Smooth muscle cell (in vitro differentiated cells): ENCODE data around the gene SMARCB1. TPM values are rescaled to one million over a fixed set of nuclear protein-coding genes. Genes with fewer than 3 reads are reported as not detected.
"Not testable (repeated sequence)": the region's sequence is repeated elsewhere in the genome, so short reads cannot be mapped to it uniquely, and the experiment has no call there.

ENCODE experiments used
- DNase-seq: peaks from one replicate; lab custom pipeline; 2025; ENCODE audit not compliant: unreplicated experiment; lab: John Stamatoyannopoulos, UW
- H2AFZ ChIP-seq: fragments of 200-600 bp; sonication (generic); 2 replicates; pipeline ENCODE4 v1.6.0; 2016; ENCODE audit warnings: antibody characterized with exemption, low read depth, mild to moderate bottlenecking
- H3F3A ChIP-seq: fragments of 200-600 bp; sonication (generic); 2 replicates; pipeline ENCODE4 v1.6.0; 2017; ENCODE audit warnings: antibody characterized with exemption, low read depth
- H3K27ac ChIP-seq: fragments of 200-600 bp; sonication (generic); 2 replicates; pipeline ENCODE4 v1.5.1; 2016; ENCODE audit warnings: low read depth, mild to moderate bottlenecking
- H3K27me3 ChIP-seq: fragments of 200-600 bp; sonication (generic); 2 replicates; pipeline ENCODE4 v1.6.1; 2016; ENCODE audit warnings: low read depth, mild to moderate bottlenecking
- H3K36me3 ChIP-seq: fragments of 200-600 bp; sonication (generic); 2 replicates; pipeline ENCODE4 v1.5.1; 2016; ENCODE audit warnings: low read depth
- H3K4me1 ChIP-seq: fragments of 200-600 bp; sonication (generic); 2 replicates; pipeline ENCODE4 v1.5.1; 2016; ENCODE audit warnings: low read depth
- H3K4me2 ChIP-seq: fragments of 200-600 bp; sonication (generic); 2 replicates; pipeline ENCODE4 v1.6.0; 2016; ENCODE audit warnings: mild to moderate bottlenecking
- H3K4me3 ChIP-seq: fragments of 200-600 bp; sonication (generic); 2 replicates; pipeline ENCODE4 v1.5.1; 2016; ENCODE audit warnings: mild to moderate bottlenecking
- H3K79me2 ChIP-seq: fragments of 200-600 bp; sonication (generic); 2 replicates; pipeline ENCODE4 v1.6.0; 2016; ENCODE audit warnings: low read depth, mild to moderate bottlenecking
- H3K9ac ChIP-seq: fragments of 200-600 bp; sonication (generic); 2 replicates; pipeline ENCODE4 v1.6.0; 2016; ENCODE audit warnings: low read depth
- H3K9me3 ChIP-seq: fragments of 200-600 bp; sonication (generic); replicated peaks from 2 replicates; pipeline ENCODE4 v1.5.1; 2016; ENCODE audit warnings: low read depth
- H4K20me1 ChIP-seq: fragments of 200-600 bp; sonication (generic); 2 replicates; pipeline ENCODE4 v1.6.0; 2016; ENCODE audit warnings: low read depth
- CTCF ChIP-seq: fragments of 200-600 bp; sonication (generic); IDR thresholded peaks from 2 replicates; pipeline ENCODE4 v1.5.1; 2017; ENCODE audit warnings: borderline replicate concordance, mild to moderate bottlenecking, antibody characterized with exemption; ENCODE audit not compliant: insufficient read depth, poor library complexity, severe bottlenecking
- WGBS: methylation state at CpG from one replicate; pipeline ENCODE4 v1.1.7; 2016; ENCODE audit warnings: low lambda C conversion rate; 5-methylcytosine and 5-hydroxymethylcytosine counted together
- polyA plus RNA-seq: library from polyadenylated mRNA; unstranded; fragments of >200 nt; fragmentation: Nextera tagmentation; extraction: Ambion mirVana; gene quantifications from 2 replicates; pipeline ENCODE4 v1.2.1, GENCODE V29; 2016
- total RNA-seq: library from RNA; depleted of rRNA; stranded (reverse); fragments of >200 nt; gene quantifications from 2 replicates; pipeline ENCODE4 v1.2.3, GENCODE V29; 2014

SMARCB1 gene
- total and polyA plus RNA-seq, 2 experiments from 2014 or later: 65.8 to 124 TPM

- Histone ChIP-seq H3F3A (peaks cover 4% of the 10 kb centered on the region), H3K9me3 (no peaks in the 10 kb centered on the region), H3K27ac (no peak overlapping the region), H4K20me1 (no peaks in the 10 kb centered on the region), H3K79me2 (no peaks in the 10 kb centered on the region), H3K9ac (no peak overlapping the region), H3K36me3 (no peaks in the 10 kb centered on the region), H3K4me2 (no peak overlapping the region), H3K27me3 (no peaks in the 10 kb centered on the region), H3K4me1 (peaks cover 7% of the 10 kb centered on the region), H3K4me3 (no peak overlapping the region), H2AFZ (no peak overlapping the region)
- no peak for DNase-seq
- 98% methylated on average over 4 of the region's 4 CpGs for WGBS
- no peak for TF ChIP-seq CTCF
These were observed 72.4 kb downstream of the SMARCB1 start for GRCh38 chr22:23859201-23859600.

DNA sequence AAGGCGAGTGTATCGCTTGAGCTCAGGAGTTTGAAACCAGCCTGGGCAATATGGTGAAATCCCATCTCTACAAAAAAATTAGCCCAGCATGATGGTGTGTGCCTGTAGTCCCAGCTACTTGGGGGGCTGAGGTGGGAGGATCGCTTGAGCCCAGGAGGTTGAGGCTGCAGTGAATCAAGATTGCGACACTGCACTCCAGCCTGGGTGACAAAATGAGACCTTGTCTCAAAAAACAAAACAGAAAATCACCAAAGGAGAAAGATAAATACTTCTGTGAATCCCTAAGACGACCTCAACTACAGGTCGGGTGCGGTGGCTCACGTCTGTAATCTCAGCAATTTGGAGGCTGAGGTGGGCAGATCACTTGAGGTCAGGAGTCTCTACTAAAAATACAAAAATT is 73.4 kb downstream of the SMARCB1 start:
- not testable (repeated sequence) for H3K4me2 ChIP-seq, H3K4me1 ChIP-seq, H3K79me2 ChIP-seq, H3K9ac ChIP-seq, H2AFZ ChIP-seq, H4K20me1 ChIP-seq, H3K9me3 ChIP-seq, H3K36me3 ChIP-seq, H3F3A ChIP-seq, DNase-seq, H3K4me3 ChIP-seq, H3K27ac ChIP-seq, H3K27me3 ChIP-seq
- WGBS: 88% methylated on average over 8 of the region's 8 CpGs

- no peak overlapping the region for H3K4me2 ChIP-seq
- no peaks in the 10 kb centered on the region for H3K79me2 ChIP-seq
- no peaks in the 10 kb centered on the region for H4K20me1 ChIP-seq
- H3K9me3 ChIP-seq: no peaks in the 10 kb centered on the region
- H3K36me3 ChIP-seq: no peaks in the 10 kb centered on the region
- no peak for DNase-seq
- H3K9ac ChIP-seq: no peak overlapping the region
- H3K4me3 ChIP-seq: no peak overlapping the region
- no peaks in the 10 kb centered on the region for H3F3A ChIP-seq
- H3K4me1 ChIP-seq: peaks cover 7% of the 10 kb centered on the region
- TF ChIP-seq CTCF: peak; percentile 23
- WGBS: 91% methylated on average over 3 of the region's 3 CpGs
- H2AFZ ChIP-seq: no peak overlapping the region
- no peak overlapping the region for H3K27ac ChIP-seq
- H3K27me3 ChIP-seq: no peaks in the 10 kb centered on the region
These were observed 75.3 kb downstream of the SMARCB1 start for GRCh38 chr22:23862103-23862502.

- not testable (repeated sequence) for H2AFZ ChIP-seq, H3K4me3 ChIP-seq, H3K9me3 ChIP-seq, H3K79me2 ChIP-seq, H3K4me2 ChIP-seq, H3K27me3 ChIP-seq, DNase-seq, H4K20me1 ChIP-seq, H3K4me1 ChIP-seq, H3K36me3 ChIP-seq, H3K9ac ChIP-seq, H3F3A ChIP-seq, H3K27ac ChIP-seq
- 96% methylated on average over 11 of the region's 11 CpGs for WGBS
These were observed 77.9 kb downstream of the SMARCB1 start for GRCh38 chr22:23864499-23865154.

DNA sequence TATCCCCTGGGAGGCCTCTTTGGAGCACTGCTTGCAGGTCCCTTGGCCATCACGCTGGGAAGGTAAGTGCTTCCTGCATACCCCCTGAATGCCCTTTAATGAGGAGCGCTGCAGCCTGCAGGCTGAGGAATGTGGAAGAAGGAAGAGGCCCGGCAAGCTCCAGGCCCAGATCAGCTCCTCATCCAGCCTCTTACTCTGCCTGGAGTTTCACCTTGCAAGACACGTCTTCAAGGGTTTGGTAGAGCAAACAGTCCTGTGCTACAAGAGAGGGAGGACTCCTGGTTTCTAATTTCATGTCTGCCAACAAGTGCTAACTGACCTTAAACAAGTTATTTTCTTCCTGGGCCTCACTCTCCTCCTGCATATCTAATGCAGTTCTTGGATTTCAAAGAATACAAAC is 81.8 kb downstream of the SMARCB1 start:
- Histone ChIP-seq H3K27ac (no peak overlapping the region), H3K79me2 (no peaks in the 10 kb centered on the region), H4K20me1 (no peaks in the 10 kb centered on the region), H3K4me2 (no peak overlapping the region), H3K27me3 (no peaks in the 10 kb centered on the region), H3F3A (no peaks in the 10 kb centered on the region), H2AFZ (no peak overlapping the region), H3K9ac (no peak overlapping the region), H3K36me3 (no peaks in the 10 kb centered on the region), H3K4me1 (no peaks in the 10 kb centered on the region), H3K4me3 (no peak overlapping the region), H3K9me3 (no peaks in the 10 kb centered on the region)
- WGBS: 96% methylated on average over 4 of the region's 4 CpGs
- no peak for DNase-seq
- TF ChIP-seq CTCF: no peak
